PC-9 (cell line): ENCODE results near the gene HS3ST4.
"Not testable (repeated sequence)": the region's sequence is repeated elsewhere in the genome, so short reads cannot be mapped to it uniquely, and the experiment has no call there.

Experiments used
- CTCF ChIP-seq: fragments of 200-600 bp; sonication (generic); conservative IDR thresholded peaks from 2 replicates; pipeline ENCODE4 v1.6.1; 2017; ENCODE audit warnings: mixed run types, antibody characterized with exemption, mild to moderate bottlenecking, moderate library complexity
- EZH2 ChIP-seq: fragments of 200-600 bp; sonication (generic); IDR thresholded peaks from 2 replicates; pipeline ENCODE4 v1.8.0; 2017; ENCODE audit warnings: antibody characterized with exemption, low read depth

- not testable (repeated sequence) for TF ChIP-seq CTCF, EZH2
Observed at GRCh38 chr16:26032661-26033060, 340.9 kb downstream of the HS3ST4 start.
